CD4-positive, alpha-beta T cell treated with Interleukin-17A for 1 hour (primary cell): ENCODE data around the gene SYT7.
"Not testable (repeated sequence)": the region's sequence is repeated elsewhere in the genome, so short reads cannot be mapped to it uniquely, and the experiment has no call there.

Experiments
- DNase-seq: peaks from one replicate; pipeline ENCODE4 v3.0.0-alpha.2; 2020

Gene SYT7

DNA sequence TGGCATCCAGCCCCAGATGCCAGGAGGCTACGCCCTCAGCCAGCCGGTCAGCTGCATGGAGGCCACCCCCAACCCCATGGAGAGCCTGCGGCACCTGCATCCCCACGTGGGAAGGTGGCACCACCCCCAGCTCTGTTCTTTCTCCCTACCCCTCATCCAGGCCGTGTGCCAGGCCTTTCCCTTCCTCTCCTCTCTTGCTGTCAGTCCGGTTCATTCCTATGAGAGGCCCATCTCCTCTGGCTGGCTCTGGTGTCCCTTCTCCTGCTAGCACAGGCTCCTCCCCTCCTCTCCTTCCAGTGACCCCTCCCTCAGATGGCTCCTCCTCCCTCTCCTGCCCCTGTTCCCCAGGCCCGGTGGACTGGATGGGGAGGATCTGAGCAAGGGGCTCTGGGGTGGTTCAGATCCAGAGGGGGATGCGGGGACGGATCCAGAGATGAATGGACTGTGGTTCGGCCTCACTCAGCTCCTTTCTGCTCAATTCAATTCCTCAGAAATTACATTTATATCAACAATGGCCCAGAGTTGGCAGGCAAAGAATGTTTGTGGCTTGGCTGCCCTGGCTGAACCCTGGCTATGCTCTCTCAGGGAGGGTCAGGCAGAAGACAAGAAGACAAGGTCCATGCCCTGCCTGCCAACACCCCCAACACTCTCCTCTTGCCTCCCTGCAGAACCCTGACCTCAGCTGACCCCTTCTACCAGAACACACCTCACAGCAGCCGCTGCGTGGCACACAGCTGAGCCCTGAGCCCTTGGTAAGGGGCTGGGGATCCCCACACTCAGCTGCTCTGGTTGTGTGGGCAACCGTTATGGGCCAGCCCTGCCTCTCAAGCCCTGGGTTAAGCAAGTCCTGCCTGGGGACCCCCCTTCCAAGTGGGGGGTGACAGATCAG, 90.8 kb downstream of the SYT7 start:
- no peak for DNase-seq

DNA sequence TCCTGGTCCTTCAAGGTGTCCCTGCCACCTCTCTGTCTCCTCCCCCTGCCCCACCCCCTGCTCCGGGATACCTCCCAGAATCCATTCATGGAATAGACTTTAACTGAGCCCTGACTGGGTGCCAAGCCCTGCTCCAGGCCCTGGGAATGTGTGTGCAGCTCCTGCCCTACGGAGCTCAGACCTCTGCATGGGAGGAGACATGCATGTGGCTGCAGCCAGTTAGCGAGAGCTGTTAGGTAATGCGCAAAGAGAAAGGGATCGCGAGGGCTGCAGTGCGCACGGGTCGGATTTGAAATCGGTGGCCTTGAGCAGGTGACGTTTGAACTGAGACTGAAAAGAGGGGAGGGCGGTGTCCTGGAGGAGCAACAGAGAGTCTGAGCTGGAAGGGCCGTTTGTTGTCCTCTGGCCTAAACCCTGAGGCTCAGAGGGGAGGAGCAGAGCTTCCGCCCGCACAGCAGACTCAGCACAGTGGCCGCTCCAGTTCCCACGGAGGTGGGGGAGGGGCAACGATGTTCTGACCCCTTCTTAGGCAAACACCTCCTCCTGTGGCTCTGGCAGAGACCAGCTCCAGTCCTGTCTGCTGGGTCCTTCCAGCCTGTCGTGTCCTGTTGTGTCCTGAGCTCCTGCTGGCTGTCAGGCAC, 92.1 kb downstream of the SYT7 start:
- no peak for DNase-seq

DNA sequence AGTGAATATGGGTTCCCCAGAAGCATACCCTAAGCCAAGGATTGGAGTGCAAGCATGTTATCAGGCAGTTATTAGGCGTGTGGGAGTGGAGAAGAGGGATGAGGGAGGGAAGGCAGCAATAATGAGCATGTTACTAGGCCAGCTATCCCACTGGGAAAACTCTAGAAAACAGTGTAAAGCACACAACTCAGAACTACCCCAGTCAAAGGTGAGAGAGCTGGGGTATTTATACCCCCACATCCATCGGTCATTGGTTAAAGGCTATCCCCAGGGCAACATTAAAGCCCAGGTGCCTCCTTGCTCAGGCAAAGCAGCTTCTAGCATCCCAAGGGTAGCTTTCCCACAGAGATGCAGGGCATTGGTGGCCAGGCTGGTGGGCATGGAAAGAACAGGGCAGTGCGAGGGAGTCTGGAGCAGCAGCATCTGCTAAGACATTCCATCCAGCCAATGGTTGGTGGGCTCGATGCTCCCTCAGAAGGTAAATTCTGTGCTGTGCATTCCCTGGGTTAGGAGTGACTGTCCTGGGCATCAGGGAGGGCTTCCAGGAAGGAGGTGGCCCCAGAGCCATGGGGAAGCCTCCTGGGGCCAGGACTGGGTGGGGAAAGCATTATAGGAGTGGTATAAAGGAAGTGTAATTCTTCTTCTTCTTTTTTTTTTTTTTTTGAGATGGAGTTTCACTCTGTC, 93.4 kb downstream of the SYT7 start:
- DNase-seq, result no peak

GRCh38 chr11:61486779-61487178, 94.1 kb downstream of the SYT7 start:
- DNase-seq, result no peak

DNA sequence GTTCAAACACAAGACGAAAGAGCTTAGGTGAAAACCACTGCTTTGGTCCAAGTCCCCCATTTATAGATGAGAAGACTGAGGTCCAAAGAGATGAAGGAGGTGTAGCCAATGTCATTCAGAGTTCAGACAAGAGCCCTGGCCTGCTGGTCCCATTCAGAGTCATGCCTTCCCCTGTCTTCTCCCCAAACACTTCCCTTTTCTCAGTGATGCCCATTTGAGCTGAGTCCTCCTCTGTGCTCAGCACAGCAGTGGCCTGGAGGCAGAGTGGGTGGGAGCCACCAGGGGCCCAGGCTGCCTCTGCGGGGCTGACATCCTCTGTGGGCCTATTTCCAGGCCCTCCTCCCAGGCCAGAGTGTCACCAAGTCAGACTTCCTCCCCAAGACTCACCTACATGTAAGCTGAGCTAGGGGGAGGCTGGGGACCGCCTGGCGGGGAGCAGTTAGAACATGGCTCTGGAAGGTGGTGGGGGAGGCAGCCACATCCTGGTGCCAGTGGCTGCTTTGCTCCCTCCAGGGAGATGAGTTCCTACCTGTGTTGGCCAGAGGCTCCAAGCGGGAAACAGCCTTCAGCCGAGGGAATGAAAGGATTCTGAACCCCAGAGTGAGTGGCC, 94.8 kb downstream of the SYT7 start:
- DNase-seq, result no peak

- DNase-seq, result no peak
Measured at GRCh38 chr11:61485080-61485479, 95.8 kb downstream of the SYT7 start.

DNA sequence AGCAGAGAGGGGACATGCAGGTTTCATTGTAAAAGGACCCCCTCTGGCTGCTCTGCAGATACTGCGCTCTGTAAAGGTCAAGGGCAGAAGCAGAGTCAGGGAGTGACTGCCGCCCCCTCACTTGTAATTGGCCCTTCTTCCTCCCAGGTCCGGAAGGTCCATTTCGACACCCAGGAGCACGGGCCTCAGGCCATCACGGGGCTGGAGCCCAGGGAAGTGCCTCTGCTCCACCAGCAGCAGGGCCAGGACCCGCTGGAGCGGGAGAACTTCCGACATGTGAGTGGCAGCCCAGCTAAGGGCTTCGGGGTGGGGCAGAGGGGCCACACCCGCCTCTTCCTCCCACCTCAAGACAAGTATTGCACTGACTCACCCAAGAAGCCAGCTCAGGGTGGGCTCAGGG, 96.3 kb downstream of the SYT7 start:
- DNase-seq, result no peak

- no peak for DNase-seq
Measured at GRCh38 chr11:61482513-61482912, 98.4 kb downstream of the SYT7 start.

DNA sequence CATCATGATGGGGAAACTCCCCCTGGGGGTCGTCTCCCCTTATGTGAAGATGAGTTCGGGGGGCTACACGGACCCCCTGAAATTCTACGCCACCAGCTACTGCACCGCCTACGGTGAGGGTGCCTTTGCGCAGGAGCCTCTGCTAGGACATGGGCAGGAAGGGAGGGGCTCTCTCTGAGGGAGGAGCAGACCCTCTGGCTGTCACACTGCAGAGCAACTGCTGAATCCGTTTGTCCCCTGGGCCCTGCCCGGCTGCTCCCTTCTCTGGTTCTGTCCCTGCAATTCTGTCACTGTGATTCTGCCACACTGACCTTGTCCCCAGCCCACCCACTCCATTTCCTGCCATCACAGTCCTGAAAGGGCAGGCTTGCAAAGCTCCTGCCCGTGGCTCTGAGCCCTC, 99.1 kb downstream of the SYT7 start:
- no peak for DNase-seq

DNA sequence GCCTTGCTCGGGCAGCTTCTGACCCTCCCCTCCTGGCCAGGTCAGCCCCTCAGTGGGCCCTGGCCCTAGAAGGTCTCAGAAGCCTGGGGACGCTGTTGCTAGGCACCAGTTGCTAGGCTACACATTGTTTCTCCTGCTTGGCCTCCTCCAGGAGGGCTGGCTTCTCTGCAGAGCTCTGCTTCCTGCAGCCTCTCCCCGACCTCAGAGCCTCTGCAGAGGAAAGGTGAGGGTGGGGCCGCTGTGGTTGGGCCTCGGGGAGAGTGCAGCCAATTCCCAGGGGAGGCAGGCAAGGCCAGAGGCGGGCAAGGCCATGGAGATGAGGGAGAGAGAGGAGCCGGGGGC, 99.9 kb downstream of the SYT7 start:
- DNase-seq, result no peak

- DNase-seq, result no peak
Measured at GRCh38 chr11:61480261-61480993, 100.4 kb downstream of the SYT7 start.

- not testable (repeated sequence) for DNase-seq
Measured at GRCh38 chr11:61479360-61480058, 101.4 kb downstream of the SYT7 start.

- DNase-seq, result peak; percentile 36
Measured at GRCh38 chr11:61477727-61478148, 103.1 kb downstream of the SYT7 start.

GRCh38 chr11:61477126-61477525, 103.8 kb downstream of the SYT7 start:
- no peak for DNase-seq

GRCh38 chr11:61476371-61476770, 104.5 kb downstream of the SYT7 start:
- DNase-seq, result no peak

GRCh38 chr11:61475433-61475832, 105.4 kb downstream of the SYT7 start:
- no peak for DNase-seq

- no peak for DNase-seq
Measured at GRCh38 chr11:61474013-61474643, 106.7 kb downstream of the SYT7 start.

GRCh38 chr11:61473370-61474012, 107.4 kb downstream of the SYT7 start:
- DNase-seq, result no peak

- DNase-seq, result no peak
Measured at GRCh38 chr11:61472868-61473267, 108.0 kb downstream of the SYT7 start.

DNA sequence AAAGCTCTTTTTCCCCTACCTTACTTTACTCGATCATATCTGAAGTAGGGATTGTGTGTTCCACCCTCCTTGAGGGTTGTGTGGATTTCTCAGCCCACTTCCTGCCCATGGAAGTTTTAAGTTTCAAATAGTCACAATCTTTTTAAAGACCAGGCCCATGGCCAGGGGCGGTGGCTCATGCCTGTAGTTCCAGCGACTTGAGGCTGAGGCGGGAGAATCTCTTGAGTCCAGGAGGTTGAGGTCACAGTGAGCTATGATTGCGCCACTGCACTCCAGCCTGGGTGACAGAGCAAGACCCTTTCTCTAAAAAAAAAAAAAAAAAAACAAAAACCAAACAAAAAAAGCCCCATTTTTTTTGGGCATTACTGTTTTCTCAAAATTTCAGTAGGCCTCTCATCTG, 108.6 kb downstream of the SYT7 start:
- no peak for DNase-seq

- DNase-seq, result no peak
Measured at GRCh38 chr11:61468002-61468401, 112.9 kb downstream of the SYT7 start.
